OCI-LY3 (cell line): Measurements from ENCODE around the gene CIDEB.

Source experiments
- H2AFZ ChIP-seq: fragments of 200-600, 300-600 bp; shearing (Covaris generic); 2 replicates; pipeline ENCODE4 v1.6.0; 2014; ENCODE audit warnings: antibody characterized with exemption, low read depth, low read length
- H3K27ac ChIP-seq: fragments of 200-600, 300-600 bp; sonication (generic); 2 replicates; pipeline ENCODE4 v1.5.1; 2014; ENCODE audit warnings: mild to moderate bottlenecking, low read length, moderate library complexity, mixed read lengths
- H3K27me3 ChIP-seq: fragments of 200-600, 300-600 bp; sonication (generic); 2 replicates; pipeline ENCODE4 v1.6.1; 2014; ENCODE audit warnings: low read depth, low read length, mixed read lengths
- H3K36me3 ChIP-seq: fragments of 200-600, 300-600 bp; sonication (generic); replicated peaks from 2 replicates; pipeline ENCODE3; 2014; ENCODE audit warnings: low read depth, low read length, mixed read lengths
- H3K4me1 ChIP-seq: fragments of 300-600, 200-600 bp; sonication (generic); 2 replicates; pipeline ENCODE4 v1.6.1; 2014; ENCODE audit warnings: low read length, mixed read lengths
- H3K4me2 ChIP-seq: fragments of 200-600, 300-600 bp; sonication (generic); 2 replicates; pipeline ENCODE4 v1.6.1; 2014; ENCODE audit warnings: low read length, mixed read lengths
- H3K4me3 ChIP-seq: fragments of 300-600, 200-600 bp; sonication (generic); 2 replicates; pipeline ENCODE4 v1.5.1; 2014; ENCODE audit warnings: antibody characterized with exemption, mild to moderate bottlenecking, low read length, moderate library complexity
- H3K79me2 ChIP-seq: fragments of 300-600, 200-600 bp; shearing (Covaris generic); 2 replicates; pipeline ENCODE4 v1.6.1; 2014; ENCODE audit warnings: mild to moderate bottlenecking, low read length, mixed read lengths
- H3K9ac ChIP-seq: fragments of 300-600, 200-600 bp; shearing (Covaris generic); 2 replicates; pipeline ENCODE4 v1.6.0; 2014; ENCODE audit warnings: mild to moderate bottlenecking, low read length, moderate library complexity
- H3K9me3 ChIP-seq: fragments of 200-600, 300-600 bp; shearing (Covaris generic); 2 replicates; pipeline ENCODE4 v1.6.1; 2014; ENCODE audit warnings: low read length, mixed read lengths; ENCODE audit not compliant: insufficient read depth
- H4K20me1 ChIP-seq: fragments of 200-600, 300-600 bp; sonication (generic); 2 replicates; pipeline ENCODE4 v1.6.1; 2016; ENCODE audit warnings: low read length, mixed read lengths; ENCODE audit not compliant: insufficient read depth
- CTCF ChIP-seq: fragments of 200-600, 300-600 bp; sonication (generic); IDR thresholded peaks from 2 replicates; pipeline ENCODE4 v1.5.1; 2014; ENCODE audit warnings: antibody characterized with exemption, low read length, low read depth
- EZH2phosphoT487 ChIP-seq: fragments of 200-600 bp; shearing (Covaris generic); IDR thresholded peaks from 2 replicates; pipeline ENCODE4 v1.6.1; 2018; ENCODE audit warnings: antibody characterized with exemption, mixed run types, low read depth

CIDEB gene

GRCh38 chr14:24258548-24259265 lies 49.1 kb downstream of the CIDEB start:
- Histone ChIP-seq H3K9me3 (no peaks in the 10 kb centered on the region), H3K36me3 (no peaks in the 10 kb centered on the region), H4K20me1 (no peaks in the 10 kb centered on the region), H3K4me3 (no peak overlapping the region), H3K79me2 (no peaks in the 10 kb centered on the region), H3K4me1 (no peaks in the 10 kb centered on the region), H2AFZ (no peak overlapping the region), H3K9ac (no peak overlapping the region), H3K27ac (no peak overlapping the region), H3K27me3 (no peaks in the 10 kb centered on the region), H3K4me2 (no peak overlapping the region)
- TF ChIP-seq CTCF (no peak), EZH2phosphoT487 (no peak)

- Histone ChIP-seq H3K27ac (no peak overlapping the region), H4K20me1 (no peaks in the 10 kb centered on the region), H2AFZ (no peak overlapping the region), H3K36me3 (no peaks in the 10 kb centered on the region), H3K4me3 (no peak overlapping the region), H3K9ac (no peak overlapping the region), H3K27me3 (no peaks in the 10 kb centered on the region), H3K9me3 (no peaks in the 10 kb centered on the region), H3K4me2 (no peak overlapping the region), H3K79me2 (no peaks in the 10 kb centered on the region), H3K4me1 (no peaks in the 10 kb centered on the region)
- TF ChIP-seq CTCF, result no peak
- no peak for TF ChIP-seq EZH2phosphoT487
Observed at GRCh38 chr14:24258119-24258518, 49.7 kb downstream of the CIDEB start.

- Histone ChIP-seq H3K27ac (no peak overlapping the region), H3K79me2 (no peaks in the 10 kb centered on the region), H3K4me3 (no peak overlapping the region), H4K20me1 (no peaks in the 10 kb centered on the region), H3K4me2 (no peak overlapping the region), H3K27me3 (no peaks in the 10 kb centered on the region), H3K36me3 (no peaks in the 10 kb centered on the region), H3K9me3 (no peaks in the 10 kb centered on the region), H3K4me1 (no peaks in the 10 kb centered on the region), H2AFZ (no peak overlapping the region), H3K9ac (no peak overlapping the region)
- TF ChIP-seq CTCF, result no peak
- no peak for TF ChIP-seq EZH2phosphoT487
Observed at GRCh38 chr14:24256960-24257359, 50.8 kb downstream of the CIDEB start.

- Histone ChIP-seq H4K20me1 (no peaks in the 10 kb centered on the region), H3K4me3 (no peak overlapping the region), H3K27ac (no peak overlapping the region), H2AFZ (no peak overlapping the region), H3K79me2 (no peaks in the 10 kb centered on the region), H3K9ac (no peak overlapping the region), H3K9me3 (no peaks in the 10 kb centered on the region), H3K4me2 (no peak overlapping the region), H3K36me3 (no peaks in the 10 kb centered on the region), H3K27me3 (no peaks in the 10 kb centered on the region), H3K4me1 (peaks cover 2% of the 10 kb centered on the region; the same call in 1 of the 2 replicates)
- TF ChIP-seq CTCF (no peak), EZH2phosphoT487 (no peak)
Observed at GRCh38 chr14:24255931-24256711, 51.7 kb downstream of the CIDEB start.
